ENCODE results near the gene MFSD12.
"Not testable (repeated sequence)": the region's sequence is repeated elsewhere in the genome, so short reads cannot be mapped to it uniquely, and the experiment has no call there.

MFSD12 gene

DNA sequence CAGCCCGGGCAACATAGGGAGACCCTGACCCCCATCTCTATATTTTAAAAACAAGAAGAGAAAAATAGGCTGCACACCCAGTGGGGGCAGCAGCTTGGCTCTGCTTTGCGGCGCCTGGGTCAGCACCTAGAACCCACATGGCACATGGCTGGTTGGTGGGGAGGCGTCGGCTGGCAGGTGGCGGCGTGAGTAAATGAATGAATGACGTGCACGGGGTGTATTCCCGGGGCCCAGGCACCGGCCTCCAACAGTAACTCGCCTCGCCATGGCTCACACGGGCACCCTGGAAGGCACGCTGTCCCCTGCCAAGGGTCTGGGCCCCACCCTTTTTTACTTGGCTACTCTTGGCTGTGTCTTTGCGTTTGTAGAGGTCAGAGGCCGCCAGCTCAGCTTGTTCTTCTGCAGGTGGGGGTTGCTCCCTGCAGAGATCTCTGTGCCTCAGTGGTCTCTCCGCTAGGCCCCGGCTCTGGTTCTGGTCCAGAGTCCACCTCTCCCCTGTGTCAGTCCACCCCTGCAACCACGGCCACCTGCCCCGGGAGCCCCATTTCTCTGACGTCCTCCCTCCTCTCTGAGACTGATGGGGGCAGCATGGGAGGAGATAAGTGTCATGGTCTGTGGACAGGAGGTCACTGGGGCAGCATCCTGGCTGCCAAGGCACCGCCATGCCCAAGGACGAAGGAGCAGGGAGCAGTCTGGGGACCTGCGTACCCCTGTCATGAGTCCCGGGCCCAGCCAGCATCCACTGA is 45.7 kb downstream of the MFSD12 start:
- no peak for DNase-seq (ENCODE audit: insufficient read length, low spot score)
- no peak for FAIRE-seq

DNA sequence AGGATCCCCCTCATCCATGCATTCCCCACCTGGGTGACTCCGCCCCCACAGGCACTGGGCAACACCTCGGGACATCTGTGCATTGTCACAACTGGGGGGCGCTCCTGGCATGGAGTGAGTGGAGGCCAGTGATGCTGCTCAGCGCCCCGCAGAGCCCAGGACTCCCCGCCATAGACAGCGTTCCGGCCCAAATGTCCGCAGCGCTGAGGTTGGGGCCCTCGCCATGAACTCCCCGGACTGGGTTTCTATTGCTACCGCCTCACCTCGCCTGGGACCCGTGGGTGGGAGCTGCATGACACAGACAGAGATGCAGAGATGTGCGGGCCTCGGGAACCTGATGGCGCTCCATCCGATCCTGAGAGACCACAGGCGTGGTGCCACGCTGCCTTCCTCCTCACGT is 46.7 kb downstream of the MFSD12 start:
- DNase-seq (ENCODE audit: insufficient read length, low spot score): no peak

DNA sequence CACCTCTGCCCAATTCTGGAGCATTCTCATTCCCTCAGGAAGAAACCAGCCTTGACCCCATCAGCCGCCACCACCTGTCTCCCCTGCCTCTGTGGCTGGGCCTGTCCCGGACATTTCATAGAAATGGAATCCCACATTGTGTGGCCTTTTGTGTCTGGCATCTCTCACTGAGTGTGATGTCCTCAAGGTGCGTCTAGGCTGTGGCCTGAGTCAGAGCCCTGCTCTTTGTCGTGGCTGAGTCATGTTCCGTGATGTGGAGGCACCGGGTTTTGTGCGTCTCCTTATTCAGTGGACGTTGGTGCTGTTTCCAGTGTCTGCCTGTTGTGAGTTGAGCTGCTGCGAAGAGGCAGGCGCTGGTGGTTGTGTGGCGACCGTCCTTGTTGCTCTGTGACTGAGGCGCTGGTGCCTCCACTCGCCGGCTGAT is 47.8 kb downstream of the MFSD12 start:
- FAIRE-seq: no peak
- no peak for DNase-seq (ENCODE audit: insufficient read length, low spot score)

More for the DNA sequence above, 46.7 kb downstream of the MFSD12 start:
- FAIRE-seq: no peak

DNA sequence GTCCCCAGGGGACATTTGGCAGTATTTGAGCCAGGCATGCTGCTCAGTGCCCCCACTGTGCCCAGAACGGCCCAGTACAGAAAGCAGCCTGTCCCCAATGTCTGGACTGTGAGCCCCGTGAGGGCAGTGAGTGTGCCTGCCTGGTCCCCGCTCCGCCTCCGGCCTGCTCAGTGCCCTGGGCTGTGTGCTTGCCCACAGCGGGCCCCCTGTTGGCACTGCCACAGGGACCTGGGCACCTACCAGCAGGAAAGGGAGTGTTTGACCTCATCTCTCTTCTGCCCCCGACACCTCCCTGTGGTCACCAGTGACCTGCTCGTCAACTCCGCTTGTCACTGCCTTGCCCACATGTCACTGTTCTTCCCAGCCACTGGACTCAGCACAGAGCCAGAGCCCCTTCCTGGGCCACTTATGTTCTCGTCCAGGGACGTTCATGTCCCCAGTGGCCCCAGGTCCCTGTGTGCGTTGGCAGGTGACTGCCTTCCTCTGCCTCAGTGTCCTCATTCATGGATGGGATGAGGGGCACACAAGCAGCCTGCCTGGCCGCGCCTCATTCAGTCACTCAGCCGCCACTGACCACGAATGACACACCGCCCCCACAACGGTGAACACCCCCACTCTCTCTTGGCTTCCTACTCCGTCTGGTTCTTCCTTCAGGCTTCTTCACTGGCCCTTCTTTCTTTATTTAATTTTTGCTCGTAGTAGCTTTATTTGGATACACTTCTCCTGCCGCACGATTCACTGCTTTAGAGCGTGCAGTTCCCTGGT is 48.4 kb downstream of the MFSD12 start:
- FAIRE-seq (no peak), DNase-seq (ENCODE audit: insufficient read length, low spot score) (no peak)

DNA sequence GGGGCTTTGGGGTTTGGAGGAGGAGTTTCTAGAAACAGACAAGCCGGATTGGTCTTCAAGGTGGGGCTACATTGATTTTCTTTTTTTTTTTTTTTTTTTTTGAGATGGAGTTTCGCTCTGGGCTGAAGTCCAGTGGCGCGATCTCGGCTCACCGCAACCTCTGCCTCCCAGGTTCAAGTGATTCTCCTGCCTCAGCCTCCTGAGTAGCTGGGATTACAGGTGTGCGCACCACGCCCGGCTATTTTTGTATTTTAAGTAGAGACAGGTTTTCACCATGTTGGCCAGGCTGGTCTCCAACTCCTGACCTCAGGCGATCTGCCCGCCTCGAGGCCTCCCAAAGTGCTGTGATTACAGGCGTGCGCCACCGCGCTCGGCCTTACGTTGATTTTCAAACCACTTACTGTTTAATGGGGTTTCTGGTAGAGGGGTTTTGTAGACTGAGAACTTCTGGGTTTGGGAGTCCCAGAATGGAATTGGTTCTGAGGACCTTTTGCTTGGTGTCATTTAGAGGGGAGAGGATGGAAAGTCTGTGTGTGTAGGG is 49.2 kb downstream of the MFSD12 start:
- FAIRE-seq; DNase-seq (ENCODE audit: insufficient read length, low spot score): not testable (repeated sequence)

DNA sequence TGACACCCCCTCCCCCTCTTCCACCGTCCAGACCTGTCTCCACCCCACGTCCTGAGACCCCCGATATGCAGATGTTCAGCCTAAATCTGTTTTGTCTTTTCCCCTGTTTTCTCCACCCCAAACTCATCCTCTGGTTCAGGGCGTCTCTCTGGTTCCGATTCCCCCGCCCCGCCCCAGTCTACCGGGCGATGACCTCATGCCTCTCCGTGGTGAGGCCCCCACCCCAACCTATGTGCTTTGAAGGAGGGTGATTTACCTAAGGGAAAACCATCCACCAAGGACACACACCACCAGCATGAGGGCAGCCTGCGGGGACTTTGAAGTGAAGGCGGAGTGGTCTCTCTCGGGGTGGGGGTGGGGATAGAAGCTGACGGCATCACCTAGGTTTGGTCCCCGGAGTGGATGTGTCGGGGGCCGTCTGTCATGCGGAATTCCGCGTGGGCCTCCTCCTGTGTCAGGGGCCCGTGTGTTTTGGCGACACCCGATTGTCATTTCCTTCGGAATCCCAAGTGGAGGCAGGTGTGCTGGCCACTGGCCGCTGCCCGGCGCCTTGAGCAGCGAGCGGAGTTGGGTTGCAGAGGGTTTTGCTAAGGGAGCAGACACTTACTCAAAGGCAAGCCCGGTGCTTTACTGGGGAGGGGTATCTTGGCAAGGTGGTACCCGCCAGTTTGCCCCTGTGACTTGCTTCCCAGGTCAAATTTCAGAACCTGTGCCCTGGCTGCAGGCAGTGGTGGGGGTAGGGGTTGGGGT is 49.8 kb downstream of the MFSD12 start:
- DNase-seq (ENCODE audit: insufficient read length, low spot score): no peak
- no peak for FAIRE-seq

DNA sequence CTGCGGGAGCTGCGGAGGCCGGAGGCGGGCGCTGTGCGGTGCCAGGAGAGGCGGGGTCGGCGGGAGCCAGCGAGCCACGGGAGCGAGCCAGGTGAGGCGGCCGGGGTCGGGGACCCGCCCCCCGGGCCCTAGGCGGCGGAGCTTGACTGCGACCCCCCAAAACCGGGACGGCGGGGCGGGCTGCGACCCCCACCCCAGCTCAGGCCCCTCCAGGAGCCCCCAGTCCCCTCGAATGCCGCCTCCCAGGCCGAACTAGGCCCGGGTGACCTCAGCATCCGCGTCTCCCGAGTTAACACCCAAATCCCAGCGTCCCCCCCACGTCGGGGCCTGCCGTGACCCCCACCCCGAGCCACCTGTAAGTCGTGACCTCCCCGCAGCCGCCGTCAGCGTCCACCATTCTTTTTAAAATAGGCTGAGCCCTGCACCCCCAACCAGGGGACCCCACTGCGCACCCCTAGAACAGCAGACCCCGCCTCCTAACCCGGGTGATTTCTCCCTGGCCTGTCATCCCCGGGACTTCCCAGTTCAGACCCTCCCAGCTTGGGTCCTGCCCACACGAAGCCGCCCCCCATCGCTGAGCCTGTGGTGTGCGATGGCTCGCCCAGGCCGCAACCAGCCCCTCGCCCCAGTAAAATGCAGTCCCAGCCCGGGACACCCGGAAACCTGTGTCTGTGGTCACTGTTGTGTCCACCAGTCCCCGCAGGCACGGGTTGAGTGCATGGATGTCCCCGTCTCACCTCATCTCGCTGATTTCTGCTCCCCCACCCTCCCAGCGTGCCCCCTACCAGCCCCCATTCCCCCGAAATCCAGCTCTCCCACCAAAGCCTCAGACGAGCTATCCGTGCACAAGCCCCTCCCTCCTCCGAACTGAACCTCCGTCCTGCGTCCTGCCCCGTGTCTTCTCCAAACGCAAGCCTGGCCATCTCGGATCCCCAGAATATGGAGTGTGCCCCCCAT is 50.7 kb downstream of the MFSD12 start:
- FAIRE-seq (no peak), DNase-seq (ENCODE audit: insufficient read length, low spot score) (no peak)

DNA sequence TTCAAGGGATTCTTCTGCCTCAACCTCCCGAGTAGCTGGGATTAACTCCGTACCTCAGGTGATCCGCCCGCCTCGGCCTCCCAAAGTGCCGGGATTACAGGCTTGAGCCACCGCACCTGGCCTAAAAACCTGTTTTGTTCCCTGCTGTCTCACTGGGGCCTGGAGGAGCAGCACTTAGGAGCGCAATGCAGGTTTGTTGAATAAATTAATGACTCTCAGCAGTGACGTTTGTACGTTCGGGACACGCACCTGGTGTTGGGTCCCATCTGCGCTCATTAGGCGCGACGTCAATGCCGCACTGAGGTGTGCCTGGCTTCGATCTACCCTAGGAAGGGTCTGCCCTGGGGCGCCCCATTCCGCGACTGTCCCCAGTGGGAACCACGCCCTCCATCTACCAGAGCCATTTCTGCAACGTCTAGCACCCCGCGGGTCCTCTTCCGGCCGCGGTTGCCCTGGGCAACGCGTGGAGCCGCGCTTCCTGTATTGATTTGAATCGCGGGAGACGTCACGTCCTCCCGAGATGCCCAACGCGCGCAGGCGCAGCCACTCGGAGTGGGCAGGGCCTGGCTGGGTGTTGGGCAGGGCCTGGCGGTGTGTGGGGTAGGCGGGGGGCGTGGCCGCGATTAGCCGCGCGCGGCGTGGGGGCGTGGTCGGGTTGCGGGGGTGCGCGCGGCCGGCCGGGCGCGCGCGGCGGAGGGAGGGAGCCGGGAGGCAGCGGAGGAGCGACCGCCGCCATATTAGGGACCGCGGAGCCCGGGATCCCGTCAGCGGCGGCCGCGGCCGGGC is 51.6 kb downstream of the MFSD12 start, which contains the start of gene FZR1:
Gene FZR1, plus strand, starts transcription at position 714 of the 786 bp plus-strand sequence. CDS start 16,679 bp downstream, outside the sequence.
- peak; percentile 97 for DNase-seq (ENCODE audit: insufficient read length, low spot score)

DNA sequence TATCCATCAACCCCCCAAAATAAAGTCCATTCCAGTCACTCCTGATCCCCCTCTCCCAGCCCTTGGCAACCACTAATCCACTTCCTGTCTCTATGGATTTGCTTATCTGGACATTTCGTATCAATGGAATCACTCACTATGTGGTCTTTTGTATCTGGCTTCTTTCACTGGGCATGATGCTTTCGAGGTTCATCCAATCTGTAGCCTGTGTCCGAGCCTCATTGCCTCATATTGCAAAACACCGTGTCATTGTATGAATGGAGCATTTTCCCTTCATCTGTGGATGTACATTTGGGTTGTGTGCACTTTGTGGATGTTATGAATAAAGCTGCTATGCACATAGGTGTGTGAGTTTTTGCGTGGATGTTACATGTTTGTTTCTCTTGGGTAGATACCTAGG is 52.7 kb downstream of the MFSD12 start:
- DNase-seq (ENCODE audit: insufficient read length, low spot score): no peak
- no peak for FAIRE-seq

More for the DNA sequence above, 51.6 kb downstream of the MFSD12 start, which contains the start of gene FZR1:
- FAIRE-seq: peak; percentile 92

DNA sequence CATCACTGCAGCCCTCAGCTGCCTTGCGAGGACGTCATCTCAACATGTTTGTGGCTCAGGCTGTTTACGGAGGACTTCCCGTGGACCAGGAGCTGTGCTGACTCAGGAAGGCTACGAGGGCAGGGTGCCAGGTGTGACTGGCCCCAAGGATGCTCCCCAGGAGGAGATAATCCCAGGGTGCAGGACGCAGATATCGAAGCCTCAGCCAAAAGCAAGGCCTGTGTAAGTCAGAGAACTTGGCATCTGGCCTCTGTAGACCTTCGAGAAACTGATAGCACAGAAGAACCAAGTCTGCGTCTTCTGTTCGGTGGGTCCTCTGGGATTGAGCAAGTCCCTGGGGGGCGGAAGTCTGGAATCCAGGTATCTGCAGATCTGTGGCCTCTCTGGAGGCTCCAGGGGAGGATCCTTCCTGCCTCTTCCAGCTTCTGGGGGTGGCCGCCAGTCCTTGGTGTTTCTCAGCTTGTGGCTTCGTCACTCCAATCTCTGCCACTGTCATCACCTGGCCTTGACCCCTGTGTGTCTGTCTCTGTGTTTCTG is 54.3 kb downstream of the MFSD12 start:
- FAIRE-seq (no peak), DNase-seq (ENCODE audit: insufficient read length, low spot score) (no peak)

DNA sequence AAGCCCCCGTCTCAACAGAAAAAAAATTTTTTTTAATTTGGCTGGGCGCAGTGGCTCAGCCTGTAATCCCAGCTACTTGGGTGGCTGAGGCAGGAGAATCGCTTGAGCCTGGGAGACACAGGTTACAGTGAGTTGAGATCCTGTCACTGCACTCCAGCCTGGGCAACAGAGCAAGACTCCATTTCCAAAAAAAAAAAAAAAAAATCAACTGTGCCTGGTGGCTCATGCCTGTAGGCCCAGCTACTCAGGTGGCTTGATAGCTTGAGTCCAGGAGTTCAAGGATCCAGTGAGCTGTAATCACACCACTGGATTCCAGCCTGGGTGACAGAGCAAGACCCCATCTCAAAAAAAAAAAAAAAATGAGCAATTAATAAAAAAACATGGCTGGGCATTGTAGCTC is 55.6 kb downstream of the MFSD12 start:
- FAIRE-seq (no peak), DNase-seq (ENCODE audit: insufficient read length, low spot score) (no peak)

DNA sequence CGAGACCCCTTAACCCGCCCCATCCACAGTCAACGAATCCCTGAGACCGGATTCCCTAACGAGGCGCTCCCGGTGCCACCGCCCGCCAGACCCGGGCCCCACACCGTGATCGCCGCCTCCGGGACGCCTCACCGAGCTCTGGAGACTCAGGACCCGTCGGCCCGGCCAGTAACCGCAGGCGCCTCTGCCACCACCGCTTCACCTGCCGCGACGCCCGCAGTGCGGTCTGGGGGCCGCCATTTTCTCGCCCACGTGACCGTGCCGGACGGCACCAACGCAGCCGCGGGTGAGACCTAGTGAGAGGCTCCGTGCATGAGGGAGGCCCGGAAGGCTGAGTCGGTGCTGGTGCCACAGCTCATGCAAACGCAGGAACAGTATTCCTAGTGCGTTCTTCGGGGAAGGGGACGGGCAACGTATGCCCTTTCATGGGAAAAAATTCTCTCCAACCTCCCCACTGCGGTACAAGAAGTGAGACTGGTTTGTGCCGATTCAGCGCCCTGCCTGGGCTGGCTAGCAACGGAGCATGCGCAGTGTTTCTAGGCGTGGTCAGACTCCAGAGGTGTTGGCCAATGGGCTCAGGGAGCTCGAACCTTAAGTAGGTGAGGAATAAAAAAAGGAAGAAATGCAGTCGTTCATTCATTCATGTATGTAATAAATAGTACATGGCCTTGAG is 56.8 kb downstream of the MFSD12 start, which contains the start of gene DOHH:
Gene DOHH, minus strand, starts transcription at position 246 of the 673 bp plus-strand sequence. CDS start 3,860 bp downstream, outside the sequence.
- peak; percentile 97 for DNase-seq (ENCODE audit: insufficient read length, low spot score)
- FAIRE-seq: no peak

DNA sequence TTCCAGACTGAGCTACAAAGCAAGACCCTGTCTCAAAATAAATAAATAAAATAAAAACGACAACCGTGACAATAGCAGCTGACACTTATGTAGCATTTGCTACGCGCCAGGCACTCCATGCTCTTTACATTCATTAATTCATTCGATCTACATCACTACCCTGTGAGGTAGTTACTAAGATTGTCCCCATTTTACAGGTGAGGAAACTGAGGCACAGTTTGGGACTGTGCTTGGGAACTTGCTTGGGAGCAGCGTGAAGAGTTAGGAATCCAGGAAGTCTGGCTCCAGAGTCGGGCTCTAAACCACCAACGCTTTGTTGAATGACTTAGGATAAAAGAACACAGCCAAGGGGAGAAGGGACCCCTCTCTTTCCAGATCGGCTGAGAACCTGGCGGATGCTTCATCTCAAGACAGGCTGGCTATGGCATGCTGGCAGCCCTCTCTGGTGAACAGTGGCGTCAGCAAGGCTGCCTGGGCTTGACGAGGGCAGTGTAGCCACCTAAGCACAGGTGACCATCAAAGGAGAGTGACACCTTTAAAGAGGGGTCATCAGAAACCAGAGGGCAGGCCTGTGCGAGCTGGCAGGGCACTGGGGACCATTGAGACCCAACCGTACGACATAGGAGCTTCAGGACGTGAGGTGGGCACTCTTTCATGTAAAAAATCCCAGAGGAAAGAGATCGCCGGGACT is 57.5 kb downstream of the MFSD12 start:
- no peak for DNase-seq (ENCODE audit: insufficient read length, low spot score)
- no peak for FAIRE-seq

DNA sequence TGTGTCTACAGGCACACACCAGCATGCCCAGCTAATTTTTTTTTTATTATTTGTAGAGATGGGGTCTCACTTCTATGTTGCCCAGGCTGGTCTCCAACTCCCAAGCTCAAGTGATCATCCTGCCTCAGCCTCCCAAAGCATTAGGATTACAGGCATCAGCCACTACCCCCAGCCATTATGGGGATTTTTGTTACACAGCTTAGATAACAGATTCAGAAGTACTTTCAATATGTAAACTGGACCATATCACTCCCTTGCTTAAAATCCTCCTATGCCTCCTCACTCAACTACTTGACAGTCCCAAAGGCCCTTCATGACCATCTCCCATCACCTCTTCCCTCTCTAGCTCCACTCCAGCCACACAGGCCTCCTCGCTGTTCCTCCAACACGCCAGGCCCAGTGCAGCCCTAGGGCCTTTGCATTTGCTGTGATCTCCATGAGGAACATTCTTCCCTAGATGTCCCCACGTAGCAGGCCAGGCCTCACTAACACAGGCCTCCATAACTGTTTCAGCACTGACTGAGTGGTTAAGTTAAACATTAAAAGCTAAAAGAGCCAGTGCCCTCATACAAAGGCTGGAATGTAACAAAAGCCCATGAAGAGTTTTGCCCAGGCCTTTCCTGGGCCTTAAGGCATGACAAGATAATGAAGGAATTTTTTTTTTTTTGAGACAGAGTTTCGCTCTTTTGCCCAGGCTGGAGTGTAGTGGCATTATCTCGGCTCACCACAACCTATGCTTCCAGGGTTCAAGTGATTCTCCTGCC is 59.4 kb downstream of the MFSD12 start:
- DNase-seq (ENCODE audit: insufficient read length, low spot score) (no peak), FAIRE-seq (no peak)

DNA sequence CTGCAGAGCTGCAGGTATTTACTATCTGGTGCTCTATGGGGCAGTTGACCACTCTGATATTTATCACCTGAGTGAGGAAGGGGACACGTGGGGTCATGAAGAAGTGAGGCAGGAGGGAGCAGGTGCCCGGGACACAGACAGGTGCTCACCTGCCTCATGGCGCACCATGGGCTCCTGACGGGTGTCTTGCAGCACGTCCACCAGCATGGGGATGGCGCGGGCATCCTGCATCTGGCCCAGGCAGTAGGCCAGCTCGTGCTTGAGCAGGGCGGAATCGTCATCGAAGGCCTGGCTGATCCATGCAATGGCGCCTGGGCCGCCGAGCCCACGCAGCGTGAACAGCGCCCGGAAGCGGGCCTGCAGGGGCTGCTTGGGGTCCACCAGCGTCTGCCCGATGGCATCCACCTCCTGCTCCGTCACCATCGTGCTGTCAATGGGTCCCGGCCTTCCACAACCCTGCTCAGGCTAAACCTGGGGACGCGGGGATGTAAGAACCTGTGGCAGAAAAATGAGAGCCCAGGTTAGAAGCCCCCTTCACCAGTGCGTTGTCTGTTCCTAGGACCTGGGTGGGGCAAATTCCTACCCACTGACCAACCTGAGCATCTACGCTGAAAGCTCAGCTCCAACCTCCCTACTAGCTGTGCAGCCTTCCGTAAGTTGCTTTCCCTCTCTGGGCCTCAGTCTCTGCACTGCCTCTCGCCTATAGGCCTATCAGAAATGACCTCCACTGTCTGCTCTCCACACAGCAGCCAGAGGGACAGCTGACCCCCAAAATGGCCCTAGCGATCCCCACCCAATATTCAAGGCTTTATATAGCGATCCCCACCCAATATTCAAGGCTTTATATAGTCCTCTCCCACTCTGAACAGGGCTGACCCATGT is 60.8 kb downstream of the MFSD12 start:
- no peak for DNase-seq (ENCODE audit: insufficient read length, low spot score)
- FAIRE-seq: no peak

DNA sequence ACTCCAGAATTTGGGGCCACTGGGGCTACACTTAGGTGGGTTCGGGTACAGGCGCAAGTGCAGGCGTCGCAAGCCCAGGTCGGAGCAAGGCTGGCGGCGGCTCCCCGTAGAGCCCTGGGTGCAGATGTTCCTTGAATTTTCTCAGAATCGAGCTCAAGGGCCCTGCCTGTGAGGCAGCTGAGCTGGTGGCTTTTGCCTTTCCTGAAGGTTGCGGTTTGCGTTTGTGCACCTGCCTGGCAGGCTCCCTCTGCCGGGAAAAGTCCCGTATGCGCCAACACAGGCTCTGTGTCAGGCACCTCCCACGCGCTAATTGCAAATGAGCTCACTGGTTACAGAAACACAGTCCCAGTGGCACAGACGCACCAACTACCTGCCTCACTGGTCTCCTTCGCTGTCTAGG is 62.8 kb downstream of the MFSD12 start:
- no peak for FAIRE-seq
- no peak for DNase-seq (ENCODE audit: insufficient read length, low spot score)

All from HTR-8/SVneo (cell line).